Amniotic stem cell (primary cell): ENCODE measurements around the gene SPOP.

ENCODE experiments used
- DNase-seq: peaks from one replicate; lab custom pipeline; 2025; lab: John Stamatoyannopoulos, UW

SPOP gene

DNA sequence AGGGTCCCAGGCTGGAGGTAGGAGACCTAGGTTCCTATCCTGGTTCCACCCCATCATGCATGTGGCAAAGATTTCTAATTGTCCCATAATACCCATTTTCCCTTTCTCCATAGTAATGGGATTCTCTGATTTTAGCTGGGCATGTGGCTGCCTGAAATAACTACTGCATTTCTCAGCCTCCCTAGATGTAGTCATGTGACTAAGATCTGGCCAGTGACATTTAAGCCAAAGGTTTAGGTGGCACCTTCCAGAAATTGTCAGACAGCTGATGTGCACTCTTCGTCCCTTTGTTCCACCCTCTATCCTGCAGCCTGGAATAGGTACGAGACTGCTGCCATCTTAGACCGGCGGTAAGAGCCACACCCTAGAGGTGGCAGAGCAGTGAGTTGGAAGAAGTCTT is 94.0 kb downstream of the SPOP start:
- no peak for DNase-seq

DNA sequence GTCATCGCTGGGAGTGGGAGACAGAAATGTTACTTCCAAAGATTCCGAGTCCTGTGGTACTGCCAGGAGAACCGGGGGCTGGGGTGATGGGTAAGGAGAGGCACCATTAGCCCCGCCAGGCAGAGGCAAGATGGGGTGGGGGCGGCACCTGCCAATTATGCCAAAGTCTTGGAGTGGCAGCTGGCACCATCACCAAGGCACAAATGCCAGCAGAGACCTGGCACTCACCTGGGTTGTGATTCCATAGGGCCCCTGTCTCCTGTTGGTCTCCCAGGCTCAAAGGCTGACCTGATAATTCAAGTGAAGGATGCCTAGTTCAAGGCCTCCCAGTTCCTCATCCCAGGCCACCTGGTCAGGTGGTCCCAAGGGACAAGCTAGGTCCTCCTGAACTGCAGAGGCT is 94.7 kb downstream of the SPOP start:
- DNase-seq: no peak

DNA sequence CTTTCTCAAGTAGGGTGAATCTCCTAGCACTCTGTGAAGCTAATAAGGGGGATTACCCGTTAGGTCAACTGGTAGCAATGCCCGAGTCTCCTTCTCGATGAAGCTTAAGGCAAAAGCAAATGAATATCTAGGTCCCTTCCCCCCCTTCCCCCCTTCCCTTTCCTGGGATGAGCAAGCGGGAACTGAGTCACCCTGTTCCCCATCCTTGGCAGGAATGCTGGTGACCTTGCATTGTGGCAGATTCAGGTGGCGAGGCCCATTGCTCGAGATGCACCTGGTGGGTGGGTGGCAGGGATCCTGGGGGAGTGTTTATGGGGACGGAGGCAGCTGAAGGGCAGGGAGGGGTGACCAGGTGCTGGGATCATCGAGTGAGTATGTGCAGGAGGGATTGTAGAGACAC is 95.1 kb downstream of the SPOP start:
- no peak for DNase-seq

DNA sequence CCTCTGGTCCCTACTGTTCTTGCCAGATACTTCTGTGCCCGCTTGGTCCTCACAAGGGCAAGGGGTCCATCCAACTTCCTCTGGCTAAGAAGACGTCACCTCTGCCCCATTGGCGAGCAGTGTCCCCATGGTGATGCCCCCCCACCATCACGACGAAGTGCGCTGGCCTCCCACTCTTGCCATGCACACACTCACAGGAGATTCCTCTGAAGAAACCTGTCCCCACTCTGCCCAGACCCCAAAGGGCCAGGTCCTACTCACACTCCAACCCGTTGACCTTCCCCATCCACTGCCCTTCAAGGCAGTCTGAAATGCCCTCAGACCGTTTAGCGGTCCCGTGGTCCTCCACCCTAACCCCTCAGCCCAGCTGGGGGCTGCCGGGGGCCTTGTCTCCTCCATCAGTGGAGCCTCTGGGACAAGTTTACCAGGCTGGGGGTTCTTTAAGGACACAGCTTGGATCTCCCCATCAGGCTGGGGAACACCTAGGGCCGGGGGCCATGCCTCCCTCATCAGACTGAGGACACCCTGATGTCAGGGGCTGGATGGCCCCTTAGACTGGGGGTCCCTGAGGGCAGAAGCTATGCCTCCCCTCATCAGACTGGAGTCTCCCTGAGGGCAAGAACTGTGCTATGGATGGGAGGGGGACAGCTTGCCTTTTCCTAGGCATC is 95.7 kb downstream of the SPOP start:
- no peak for DNase-seq

DNA sequence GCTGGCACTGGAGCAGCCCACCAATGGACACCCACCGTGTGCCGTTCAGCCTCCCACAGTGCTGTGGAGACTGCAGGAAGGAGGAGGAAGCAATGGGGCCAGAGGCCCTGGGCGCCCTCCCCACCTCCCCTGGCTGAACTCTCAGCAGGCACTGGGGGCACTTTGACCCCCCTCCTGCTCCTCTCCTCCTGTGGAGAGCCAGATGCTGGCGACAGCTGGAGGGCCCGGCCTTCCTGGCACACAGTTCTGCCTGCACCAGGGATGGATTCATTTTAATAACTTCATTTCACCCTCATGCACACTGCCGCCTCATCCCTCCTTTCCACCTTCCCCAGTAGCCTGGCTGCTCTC is 96.3 kb downstream of the SPOP start:
- no peak for DNase-seq

DNA sequence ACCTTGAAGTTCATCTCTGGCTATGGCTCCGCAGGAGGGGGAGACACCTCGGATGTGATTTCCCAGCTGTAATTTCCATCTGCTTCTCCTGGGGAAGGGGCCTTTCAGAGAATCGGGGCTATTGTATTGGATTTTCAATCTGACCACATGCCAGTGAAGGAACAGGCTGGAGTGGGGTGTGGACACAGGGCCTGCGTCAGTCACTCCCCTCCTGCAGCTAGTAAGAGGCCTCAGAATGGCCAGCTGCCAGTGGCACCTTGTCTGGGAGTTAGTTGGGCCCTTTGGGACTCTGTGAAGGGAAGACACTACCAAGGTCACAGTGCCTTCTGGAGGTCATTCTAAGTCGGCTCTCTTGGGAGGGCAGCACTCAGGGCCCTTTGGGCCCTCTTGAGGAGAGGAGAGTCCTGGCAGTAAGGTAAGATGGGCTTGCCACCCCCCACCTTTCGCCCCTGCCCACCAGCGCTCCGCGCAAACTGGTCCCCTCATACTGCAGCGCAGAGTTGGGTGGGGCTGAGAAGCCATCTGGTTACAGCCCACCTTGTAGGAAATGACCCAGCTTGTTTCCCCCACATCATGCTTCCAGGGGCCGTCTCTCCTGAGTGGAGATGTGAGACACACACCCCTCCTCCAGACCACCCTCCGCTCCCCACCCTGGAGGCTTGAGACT is 96.8 kb downstream of the SPOP start:
- no peak for DNase-seq

DNA sequence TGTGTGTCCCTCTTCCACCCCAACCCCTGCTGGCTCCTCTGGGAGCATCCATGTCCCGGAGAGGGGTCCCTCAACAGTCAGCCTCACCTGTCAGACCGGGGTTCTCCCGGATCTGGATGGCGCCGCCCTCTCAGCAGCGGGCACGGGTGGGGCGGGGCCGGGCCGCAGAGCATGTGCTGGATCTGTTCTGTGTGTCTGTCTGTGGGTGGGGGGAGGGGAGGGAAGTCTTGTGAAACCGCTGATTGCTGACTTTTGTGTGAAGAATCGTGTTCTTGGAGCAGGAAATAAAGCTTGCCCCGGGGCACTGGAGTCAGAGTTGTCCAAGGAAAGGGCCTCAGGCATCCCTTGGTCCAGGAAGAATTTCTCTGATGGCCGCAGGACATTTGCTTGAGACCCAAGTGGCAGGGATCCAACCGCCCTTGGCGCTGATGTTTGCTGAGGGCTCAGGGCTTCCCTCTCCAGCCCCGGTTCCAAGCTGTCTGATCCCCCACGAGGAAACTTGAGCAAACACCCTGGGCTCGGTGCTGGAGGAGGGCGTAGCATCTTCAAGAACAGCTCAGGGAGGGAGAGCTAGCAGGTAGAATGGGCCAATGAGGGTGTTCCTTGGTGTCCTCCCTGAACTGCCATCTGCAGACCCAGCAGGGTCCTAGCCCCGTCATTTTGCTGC is 97.7 kb downstream of the SPOP start:
- DNase-seq: no peak

DNA sequence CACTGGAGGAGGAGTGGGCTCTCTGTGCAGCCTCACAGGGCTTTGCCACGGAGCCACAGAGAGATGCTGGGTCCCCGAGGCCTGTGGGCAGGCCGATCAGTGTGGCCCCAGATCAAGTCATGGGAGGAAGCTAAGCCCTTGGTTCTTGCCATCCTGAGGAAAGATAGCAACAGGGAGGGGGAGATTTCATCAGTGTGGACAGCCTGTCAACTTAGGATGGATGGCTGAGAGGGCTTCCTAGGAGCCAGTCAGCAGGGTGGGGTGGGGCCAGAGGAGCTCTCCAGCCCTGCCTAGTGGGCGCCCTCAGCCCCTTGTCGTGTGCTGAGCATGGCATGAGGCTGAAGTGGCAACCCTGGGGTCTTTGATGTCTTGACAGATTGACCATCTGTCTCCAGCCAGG is 98.4 kb downstream of the SPOP start:
- DNase-seq: no peak

DNA sequence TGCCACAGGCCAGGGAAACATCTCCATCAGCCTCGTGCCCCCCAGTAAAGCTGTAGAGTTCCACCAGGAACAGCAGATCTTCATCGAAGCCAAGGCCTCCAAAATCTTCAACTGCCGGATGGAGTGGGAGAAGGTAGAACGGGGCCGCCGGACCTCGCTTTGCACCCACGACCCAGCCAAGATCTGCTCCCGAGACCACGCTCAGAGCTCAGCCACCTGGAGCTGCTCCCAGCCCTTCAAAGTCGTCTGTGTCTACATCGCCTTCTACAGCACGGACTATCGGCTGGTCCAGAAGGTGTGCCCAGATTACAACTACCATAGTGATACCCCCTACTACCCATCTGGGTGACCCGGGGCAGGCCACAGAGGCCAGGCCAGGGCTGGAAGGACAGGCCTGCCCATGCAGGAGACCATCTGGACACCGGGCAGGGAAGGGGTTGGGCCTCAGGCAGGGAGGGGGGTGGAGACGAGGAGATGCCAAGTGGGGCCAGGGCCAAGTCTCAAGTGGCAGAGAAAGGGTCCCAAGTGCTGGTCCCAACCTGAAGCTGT is 98.9 kb downstream of the SPOP start:
- DNase-seq: no peak

DNA sequence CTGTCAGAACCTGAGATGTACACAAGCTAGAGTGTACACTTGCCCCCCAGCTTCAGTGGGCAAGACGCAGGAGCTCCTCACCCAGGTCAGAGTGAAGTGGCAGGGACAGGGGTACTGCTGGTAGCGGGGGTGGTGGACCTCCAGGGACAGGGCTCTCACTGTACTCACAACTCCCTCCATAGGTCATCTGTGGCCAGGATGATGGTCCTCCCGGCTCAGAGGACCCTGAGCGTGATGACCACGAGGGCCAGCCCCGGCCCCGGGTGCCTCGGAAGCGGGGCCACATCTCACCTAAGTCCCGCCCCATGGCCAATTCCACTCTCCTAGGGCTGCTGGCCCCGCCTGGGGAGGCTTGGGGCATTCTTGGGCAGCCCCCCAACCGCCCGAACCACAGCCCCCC is 99.5 kb downstream of the SPOP start:
- no peak for DNase-seq

DNA sequence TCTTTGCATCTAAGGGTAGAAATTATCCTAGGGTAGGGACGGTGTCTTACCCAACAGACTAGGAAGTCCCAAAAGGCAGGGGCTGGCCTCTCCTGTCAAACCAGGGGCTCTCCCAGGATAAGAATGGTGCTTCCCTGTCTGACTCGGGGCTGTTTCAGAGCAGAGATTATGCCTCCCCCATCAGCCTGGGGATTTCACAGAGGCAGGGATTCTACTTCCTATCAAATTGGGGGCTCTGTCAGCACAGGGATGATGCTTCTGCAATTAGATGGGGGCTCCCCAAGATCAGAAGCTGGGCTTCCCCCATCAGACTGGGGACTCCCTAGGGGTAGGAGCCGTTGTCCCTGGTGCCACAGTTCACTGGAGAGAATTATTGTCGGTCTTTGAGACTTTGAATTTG is 99.9 kb downstream of the SPOP start:
- no peak for DNase-seq

DNA sequence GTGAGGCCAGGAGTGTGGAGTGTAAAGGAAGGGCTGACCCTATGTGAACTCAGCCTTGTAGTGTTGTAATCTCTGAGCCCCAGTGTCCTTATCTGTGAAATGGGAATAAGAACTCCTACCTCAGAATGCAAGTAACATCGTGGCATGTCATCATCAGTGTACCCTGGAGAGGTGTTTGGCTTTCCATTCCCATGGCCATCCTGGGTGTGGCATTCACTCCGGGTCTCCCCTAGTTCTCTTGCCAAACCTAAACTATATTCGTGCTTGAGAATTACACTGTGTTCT is 100.3 kb downstream of the SPOP start:
- DNase-seq: no peak

DNA sequence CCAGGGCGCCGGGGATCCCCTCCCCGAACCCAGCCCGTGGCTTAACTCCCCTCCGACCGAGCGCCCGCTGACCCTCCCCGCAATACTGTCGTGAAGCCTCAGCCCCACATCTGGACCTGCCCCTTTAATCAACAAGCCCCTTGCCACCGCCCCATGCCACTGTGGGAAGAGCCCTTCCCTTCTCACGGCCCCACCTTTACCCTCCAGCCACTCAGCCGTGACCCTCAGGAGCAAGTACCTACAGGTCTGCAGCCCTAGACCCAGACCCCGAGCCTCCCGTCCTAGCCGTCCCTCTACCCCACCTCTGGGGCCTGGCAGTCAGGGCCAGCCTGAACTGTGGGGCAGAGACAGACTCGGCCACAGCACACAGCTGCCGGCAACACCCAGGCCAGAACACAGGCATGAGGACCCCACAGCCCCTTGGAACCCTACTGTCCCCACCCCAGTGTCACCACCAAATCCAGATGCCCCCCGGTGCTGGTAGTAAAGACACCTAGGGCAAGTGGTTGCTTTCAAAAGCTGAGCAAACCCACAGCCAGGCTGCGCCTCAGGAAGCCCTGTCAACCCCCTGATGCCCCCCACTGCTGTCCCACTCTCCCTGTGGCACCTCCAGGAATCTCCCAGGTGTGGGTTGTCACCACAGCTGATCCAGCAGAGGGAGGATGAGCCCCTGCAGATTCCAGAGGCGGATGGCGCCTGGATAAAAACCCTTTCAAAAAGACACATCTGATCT is 100.8 kb downstream of the SPOP start:
- DNase-seq: no peak

DNA sequence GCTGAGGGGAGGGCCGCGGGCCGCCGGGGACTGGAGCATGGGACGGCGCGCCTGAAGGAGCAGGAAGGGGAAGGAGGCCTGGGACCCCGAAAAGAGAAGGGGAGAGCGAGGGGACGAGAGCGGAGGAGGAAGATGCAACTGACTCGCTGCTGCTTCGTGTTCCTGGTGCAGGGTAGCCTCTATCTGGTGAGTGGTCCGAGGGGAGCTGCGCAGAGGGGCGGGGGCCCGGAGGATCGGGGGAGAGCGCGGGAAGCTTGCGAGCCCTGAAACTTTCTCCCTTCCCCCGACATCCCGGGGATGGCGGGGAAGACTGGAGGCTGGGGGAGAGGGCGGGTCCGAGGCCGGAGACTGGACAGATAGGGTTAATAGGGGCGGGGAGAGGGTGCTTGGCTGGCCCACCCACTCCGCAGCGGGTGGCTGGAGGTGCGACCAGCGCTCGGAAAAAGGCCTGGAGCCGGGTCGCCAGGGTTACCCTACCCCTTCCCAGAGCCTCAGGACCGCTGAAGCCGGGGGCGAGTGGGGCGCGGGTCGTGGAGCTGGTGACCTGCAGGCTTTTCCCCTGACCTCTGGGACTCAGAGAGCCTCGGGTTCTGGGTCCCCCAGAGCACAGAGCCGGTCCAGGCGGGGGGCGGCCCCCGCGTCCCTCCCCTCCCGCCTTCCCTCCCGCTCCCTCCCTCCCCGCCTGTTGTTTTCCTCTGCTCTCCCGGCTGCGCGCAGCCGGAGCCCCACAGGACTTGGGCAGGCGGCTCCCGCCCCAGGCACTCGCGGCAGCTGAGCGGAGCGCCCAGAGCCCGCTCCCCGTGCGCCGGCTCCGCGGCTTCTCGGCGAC is 101.6 kb downstream of the SPOP start:
- DNase-seq: peak; percentile 37

DNA sequence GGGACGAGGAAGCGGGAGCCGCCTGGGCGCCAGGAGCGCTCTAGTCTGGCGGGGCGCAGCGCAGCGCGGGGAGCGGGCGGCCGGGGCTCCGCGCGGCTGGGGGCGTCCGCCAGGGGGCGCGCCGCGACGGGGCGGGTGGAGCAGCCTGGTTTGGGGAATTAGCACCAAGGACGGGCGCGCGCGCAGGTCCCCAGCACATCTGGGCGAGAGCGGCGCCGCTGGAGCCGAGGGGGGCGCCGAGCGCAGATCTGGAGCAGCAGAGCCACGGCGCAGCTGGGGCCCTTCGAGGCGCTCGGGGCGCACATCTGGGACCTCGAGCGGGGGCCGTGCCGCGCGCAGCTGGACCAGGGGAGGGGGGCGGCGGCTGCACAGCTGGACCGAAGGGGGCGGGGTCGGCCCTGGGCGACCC is 102.2 kb downstream of the SPOP start, which contains the start of gene NXPH3:
Gene NXPH3 (plus strand): TSS at position 193 of the 409 bp plus-strand sequence. CDS start 349 bp downstream, outside the sequence.
- no peak for DNase-seq

DNA sequence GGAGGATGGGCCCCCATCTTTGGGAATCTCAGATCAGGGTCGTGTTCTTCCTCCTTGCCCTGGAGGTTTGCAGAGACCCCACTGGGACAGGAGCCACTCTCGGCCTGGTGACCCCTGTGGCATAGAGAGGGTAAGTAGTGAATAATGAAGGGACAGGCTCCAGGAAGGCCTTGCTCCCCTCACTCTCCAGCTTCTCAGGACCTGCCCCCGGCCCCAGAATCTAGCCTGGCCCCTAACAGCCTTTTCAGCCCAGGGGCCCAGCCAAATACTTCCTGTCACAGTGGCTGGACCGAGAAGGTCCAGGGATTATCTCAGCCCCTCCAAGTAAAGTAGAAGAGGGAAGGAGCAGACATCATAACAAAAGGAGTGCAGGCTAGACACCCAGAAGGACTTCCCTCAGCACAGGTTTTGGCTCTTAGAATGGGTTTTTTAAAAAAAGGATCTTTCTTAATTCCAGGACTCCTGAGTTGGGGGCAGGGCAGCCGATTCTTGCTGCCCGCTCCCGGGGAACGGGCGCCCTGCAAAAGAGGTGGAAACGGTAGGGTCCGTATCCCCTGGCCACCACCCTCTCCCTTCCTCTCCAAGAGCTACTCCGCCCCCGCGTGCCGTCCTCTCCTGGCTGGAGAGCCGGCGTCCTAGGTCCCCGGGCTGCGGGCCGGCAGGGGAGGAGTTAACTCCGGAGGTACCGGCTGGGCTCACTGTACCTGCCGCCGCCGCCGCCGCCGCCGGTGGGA is 102.8 kb downstream of the SPOP start:
- no peak for DNase-seq

DNA sequence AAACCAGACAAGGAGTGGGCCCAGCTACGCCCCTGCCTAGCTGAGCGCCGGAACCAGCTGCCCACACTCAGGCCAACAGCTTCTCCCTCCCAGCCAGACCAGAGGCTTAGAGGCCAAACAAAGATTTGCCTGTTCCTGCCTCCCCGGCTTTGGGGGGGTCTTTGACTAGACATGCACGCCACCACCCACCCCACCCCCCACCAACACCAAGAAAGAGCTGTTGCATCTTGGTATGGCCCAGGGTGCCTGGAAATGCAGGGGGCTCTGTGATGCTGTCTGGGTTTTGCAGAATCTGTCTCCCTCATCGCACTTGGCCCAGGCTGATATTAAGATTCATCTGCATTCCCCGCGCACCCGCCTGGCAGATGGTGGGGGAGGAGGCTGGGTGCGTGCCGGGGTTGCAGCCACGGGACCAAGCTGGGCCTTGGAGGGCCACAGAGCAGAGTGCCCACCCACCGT is 103.5 kb downstream of the SPOP start:
- DNase-seq: no peak

DNA sequence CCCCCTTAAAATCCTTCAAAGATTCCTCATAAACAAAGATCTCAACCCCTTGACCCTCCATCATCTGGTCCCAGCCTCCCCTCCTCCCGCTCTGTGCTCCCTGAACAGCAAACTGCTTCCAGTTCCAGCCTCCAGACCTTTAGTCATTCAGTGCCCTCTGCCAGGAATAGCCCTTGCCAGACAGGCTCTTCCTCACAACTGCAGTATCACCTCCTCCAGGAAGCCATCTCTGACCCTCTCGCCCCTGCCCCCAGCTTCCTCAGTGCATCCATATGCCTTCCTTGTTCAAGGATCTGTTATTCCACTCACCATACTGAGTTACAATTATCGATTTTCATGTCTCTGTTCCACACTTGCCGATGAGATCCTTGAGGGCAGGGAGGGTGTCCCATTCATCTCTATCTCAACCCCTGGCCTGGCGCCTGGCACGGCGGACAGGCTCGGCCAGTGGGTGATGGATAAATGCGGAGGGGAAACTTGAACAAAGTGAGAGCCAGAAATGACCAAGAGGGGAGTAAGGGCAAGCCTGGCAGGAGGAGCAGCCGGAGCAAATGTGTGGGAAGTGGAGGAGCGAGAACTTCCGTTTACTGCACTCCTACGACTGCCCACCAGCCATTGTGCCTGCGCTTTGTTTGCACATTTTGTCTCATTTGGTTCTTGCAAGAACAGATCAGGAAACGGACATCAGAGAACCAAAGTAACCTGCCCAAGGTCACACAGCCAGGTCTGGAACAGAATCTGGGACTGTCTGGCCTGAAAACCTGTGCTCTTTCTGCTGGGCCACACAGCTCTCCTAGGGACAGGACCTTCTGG is 104.2 kb downstream of the SPOP start:
- DNase-seq: no peak

DNA sequence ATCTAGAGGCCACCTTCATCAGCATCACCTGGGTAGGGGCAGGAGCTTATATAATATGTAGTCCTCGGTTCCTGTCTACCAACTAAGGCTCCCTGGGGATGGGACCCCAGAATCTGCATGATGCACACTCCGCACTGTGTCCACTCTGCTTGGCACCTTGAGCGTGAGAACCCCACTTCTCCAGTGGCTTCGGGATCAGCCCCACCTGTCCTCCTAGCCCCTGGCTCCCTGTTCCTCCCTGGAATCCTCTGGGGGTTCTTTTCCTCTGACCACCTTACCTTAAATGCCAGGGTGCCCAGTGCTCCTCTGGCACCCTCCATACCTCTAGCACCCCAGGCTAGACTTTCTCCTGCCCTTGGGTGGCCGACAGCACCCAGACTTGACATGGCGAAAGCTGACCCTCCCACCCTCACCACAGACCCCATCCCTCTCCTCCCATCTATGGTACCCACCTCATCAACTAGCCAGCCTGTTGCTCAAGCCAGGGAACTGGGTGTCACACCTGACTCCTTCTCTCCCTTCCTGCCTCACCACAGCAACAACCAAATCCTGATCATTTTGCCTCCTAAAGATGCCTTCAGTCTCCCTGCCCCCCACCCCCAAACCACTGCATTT is 105.0 kb downstream of the SPOP start:
- no peak for DNase-seq

DNA sequence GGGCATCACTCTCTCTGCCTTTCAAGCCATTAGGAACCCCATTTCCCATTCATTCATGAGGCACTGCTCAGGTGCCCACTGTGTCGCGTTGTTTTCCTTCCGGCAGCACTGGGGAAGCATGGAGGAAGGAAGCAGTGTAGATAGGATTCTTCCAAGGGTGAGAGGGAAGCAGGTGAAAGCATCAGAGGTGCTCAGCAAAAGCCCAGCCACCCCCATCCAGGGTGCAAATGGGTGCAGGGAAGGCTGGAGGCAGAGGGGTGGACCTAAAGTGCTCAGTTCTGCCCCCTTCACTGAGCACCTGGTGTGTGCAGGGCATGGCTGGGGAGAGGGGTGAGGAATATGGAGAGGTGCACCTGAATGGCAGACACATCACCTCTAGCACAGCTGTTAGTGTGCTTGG is 105.7 kb downstream of the SPOP start:
- no peak for DNase-seq
